Activated CD8-positive, alpha-beta memory T cell treated with anti-CD3 and anti-CD28 coated beads, Interleukin-2, amount 50 U/mL, for 4 hours (primary cell): Measurements from ENCODE around the gene CDC16.
"Not testable (repeated sequence)": the region's sequence is repeated elsewhere in the genome, so short reads cannot be mapped to it uniquely, and the experiment has no call there.

Source experiments
- DNase-seq: peaks from one replicate; pipeline ENCODE4 v3.0.0-alpha.2; 2020

Gene CDC16, protein sequence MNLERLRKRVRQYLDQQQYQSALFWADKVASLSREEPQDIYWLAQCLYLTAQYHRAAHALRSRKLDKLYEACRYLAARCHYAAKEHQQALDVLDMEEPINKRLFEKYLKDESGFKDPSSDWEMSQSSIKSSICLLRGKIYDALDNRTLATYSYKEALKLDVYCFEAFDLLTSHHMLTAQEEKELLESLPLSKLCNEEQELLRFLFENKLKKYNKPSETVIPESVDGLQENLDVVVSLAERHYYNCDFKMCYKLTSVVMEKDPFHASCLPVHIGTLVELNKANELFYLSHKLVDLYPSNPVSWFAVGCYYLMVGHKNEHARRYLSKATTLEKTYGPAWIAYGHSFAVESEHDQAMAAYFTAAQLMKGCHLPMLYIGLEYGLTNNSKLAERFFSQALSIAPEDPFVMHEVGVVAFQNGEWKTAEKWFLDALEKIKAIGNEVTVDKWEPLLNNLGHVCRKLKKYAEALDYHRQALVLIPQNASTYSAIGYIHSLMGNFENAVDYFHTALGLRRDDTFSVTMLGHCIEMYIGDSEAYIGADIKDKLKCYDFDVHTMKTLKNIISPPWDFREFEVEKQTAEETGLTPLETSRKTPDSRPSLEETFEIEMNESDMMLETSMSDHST

GRCh38 chr13:114234645-114235421, at the start of gene CDC16:
TSS of gene CDC16 (plus strand) at chr13:114234897. CDS start at chr13:114235085, 188 bp downstream.
- peak; percentile 89 for DNase-seq

DNA sequence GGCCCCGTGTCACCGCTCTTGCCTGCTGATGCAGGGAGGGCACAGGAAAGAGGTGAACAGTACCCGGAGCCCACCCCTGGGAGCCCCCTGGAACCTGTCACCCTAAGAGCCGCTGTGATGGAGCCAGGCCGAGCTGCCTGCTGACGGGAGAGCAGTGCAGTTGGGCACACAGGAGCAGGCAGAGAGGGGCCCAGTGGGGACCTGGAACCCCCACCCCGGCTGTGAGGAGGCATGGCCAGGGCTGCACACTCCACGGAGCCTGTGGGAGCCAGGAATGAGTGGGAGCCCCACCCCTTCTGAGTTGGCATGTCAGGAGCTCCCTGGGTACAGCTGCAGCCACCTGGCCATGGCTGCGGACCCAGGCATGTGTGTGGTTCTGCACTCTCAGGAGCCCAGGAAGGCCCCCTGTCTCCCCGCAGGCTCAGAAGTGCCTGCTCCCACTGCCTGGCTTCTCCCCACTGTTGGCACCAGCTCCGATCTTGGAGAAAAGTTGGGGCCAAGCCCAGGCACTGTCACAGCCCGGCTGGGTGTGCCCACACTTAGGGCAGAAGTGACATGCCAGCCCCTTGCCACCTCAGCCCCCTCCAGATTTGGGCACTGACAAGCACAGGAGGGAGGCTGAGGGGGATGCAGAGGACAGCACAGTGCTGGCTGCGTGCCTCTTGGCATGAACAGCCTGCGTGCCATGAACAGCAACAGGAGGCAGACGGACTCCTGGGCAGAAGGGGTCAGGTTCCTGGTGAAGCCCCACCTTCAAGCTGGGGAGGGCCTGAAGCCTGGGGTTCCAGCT, 49.3 kb upstream of the CDC16 start:
- DNase-seq, result no peak

- DNase-seq, result no peak
Measured at GRCh38 chr13:114194853-114195252, 39.8 kb upstream of the CDC16 start.

DNA sequence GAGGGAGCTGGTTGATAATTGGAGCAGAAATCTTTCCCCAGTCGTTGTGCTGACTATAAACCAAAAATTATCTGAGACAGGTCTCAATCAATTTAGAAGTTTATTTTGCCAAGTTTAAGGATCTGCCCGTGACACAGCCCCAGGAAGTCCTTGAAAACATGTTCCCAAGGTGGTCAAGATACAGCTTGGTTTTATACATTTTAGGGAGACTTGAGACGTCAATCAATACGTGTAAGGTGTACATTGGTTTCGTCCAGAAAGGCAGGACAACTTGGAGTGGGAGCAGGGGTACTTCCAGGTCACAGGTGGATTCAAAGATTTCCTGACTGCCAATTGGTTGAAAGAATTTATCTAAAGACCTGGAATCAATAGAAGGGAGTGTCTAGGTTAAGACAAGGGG, 38.1 kb upstream of the CDC16 start:
- DNase-seq, result no peak

- DNase-seq, result no peak
Measured at GRCh38 chr13:114198556-114198955, 36.1 kb upstream of the CDC16 start.

GRCh38 chr13:114199526-114199925, 35.2 kb upstream of the CDC16 start:
- DNase-seq, result not testable (repeated sequence)

GRCh38 chr13:114199954-114200353, 34.7 kb upstream of the CDC16 start:
- DNase-seq, result no peak

DNA sequence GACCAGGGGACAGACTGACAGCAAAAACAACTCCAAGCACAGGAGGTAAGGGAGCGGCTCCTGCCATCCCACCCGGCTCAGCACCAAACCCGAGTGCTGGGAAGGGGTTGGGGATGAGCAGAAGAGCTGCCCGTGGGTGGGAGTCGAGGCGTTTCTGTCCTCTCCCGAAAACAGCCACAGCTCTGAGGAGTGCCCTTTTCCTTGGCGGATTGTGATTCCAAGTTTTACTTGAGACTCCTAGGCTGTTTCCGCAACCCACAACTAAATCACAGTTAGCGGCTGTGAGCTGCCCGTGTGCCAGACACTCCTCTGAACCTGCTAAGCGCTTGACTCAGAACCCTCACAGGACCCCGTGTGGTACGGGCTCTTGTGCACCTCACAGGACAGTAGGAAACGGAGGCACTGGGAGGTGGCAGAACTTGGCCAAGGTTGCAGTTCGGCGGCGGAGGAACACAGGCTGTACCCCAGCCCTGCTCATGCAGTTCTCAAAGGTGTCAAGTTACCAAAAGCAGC, 34.2 kb upstream of the CDC16 start:
- no peak for DNase-seq

DNA sequence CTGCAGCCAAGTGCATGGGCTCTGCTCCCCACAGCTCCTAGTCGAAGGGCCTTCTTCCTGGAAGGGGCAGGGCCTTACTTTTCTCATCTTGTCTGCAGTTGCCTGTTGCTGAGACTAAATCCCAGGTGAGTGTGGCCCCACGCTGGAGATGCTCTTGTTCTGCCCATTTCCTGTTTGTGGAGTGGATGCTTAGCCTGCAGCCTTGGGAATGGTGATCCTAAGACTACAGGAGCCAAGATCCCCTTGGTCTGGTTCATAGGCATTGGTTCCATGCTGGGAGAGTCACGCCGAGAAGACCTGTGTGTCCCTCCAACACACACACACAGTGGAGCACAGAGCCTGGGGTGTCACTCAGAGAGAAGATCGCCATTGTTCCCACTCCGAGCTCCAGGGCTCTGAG, 32.1 kb upstream of the CDC16 start:
- DNase-seq, result no peak

- DNase-seq, result no peak
Measured at GRCh38 chr13:114203536-114203935, 31.2 kb upstream of the CDC16 start.

DNA sequence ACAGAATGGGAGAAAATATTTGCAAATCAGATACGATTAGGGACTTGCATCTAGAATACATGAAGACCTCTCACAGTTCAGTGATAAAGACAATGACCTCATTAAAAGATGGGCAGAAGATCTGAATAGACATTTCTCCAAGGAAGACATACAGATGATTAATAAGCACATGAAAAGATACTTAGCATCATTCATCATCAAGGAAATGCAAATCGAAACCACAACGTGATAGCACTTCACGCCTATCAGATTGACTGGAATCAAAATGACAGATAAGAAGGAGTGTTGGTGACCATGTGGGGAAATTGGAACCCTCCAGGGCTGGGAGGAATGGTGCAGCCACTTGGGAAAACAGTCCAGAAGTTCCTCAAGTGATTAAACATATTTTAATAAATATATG, 29.8 kb upstream of the CDC16 start:
- DNase-seq, result no peak

- no peak for DNase-seq
Measured at GRCh38 chr13:114208134-114208533, 26.6 kb upstream of the CDC16 start.

- no peak for DNase-seq
Measured at GRCh38 chr13:114211446-114212157, 23.1 kb upstream of the CDC16 start.

- DNase-seq, result no peak
Measured at GRCh38 chr13:114212158-114212495, 22.6 kb upstream of the CDC16 start.

GRCh38 chr13:114213980-114214379, 20.7 kb upstream of the CDC16 start:
- no peak for DNase-seq

- no peak for DNase-seq
Measured at GRCh38 chr13:114219392-114219791, 15.3 kb upstream of the CDC16 start.

- no peak for DNase-seq
Measured at GRCh38 chr13:114222461-114222968, 12.2 kb upstream of the CDC16 start.

DNA sequence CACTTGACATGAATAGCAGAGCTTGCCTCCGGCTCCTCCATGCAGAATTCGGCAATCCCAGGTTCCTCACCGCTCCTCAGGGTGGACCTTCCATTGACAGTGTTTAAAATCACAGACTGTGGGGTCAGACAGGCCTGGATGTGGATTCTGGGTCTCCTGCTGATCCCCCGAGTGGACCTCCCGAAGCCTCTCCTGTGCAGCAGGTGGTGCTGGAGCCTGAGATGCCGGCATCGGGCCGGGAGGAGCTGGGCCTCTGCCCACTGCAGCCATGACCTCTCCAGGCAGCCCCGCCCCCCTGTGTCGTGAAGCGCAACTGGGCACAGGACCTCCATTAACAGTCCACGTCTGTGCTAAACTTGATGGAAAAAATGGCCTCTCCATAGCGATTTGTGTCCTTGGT, 10.5 kb upstream of the CDC16 start:
- DNase-seq, result no peak

- no peak for DNase-seq
Measured at GRCh38 chr13:114225610-114226009, 9.1 kb upstream of the CDC16 start.

DNA sequence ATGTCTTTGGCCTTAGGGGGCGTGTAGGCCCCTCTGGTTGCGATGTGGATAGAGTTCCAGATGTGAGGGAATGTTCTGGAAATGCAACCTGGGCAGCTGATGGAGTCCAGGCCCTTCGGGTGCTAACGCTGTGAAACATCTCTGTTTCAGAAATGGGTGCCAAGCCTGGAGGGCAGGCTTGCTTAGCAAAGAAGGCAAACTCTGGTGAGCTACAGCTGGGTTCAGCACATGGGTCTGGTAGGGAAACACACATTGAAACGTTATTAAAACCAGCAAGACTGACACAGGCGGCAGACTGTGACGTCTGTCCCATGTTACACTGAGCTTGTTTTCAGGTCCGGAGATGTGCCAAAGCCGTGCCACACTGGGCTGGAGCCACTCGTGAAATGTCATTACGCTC, 8.6 kb upstream of the CDC16 start:
- no peak for DNase-seq

DNA sequence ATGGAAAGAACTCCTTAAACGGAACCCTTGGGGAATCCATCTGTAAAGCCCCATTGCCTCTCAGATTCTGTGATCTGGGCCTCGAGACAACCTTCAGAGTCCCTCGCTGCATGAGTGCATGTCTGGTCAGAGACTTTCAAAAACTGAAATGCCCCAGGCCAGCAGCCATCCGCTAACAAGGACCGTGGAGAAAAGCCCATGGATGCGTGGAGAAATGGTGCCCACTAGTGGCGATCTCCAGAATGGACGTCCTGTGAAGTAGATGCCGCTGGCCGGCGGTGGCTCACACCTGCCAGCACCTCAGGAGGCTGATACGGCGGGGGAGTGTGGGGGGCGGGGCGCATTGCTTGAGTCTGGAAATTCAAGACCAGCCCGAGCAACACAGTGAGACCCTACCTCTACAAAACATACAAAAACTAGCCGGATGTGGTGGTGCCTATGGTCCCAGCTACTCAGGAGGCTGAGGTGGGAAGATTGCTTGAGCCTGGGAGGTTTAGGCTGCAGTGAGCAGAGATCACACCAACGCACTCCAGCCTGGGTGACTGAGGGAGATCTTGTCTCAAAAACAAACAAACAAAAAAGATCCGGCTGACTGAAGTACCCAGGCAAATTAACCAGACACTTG, 7.9 kb upstream of the CDC16 start:
- DNase-seq, result peak; percentile 86
